Neutrophil (primary cell): Measurements from ENCODE around the gene SF3B5.
"Not testable (repeated sequence)": the region's sequence is repeated elsewhere in the genome, so short reads cannot be mapped to it uniquely, and the experiment has no call there.

ENCODE experiments used
- H3K27ac ChIP-seq: fragments of 200-600 bp; sonication (generic); 2 replicates; pipeline ENCODE4 v1.5.1; 2016; ENCODE audit warnings: mild to moderate bottlenecking, moderate library complexity
- H3K27me3 ChIP-seq: fragments of 200-600 bp; sonication (generic); 2 replicates; pipeline ENCODE4 v1.6.0; 2016; ENCODE audit warnings: mild to moderate bottlenecking
- H3K36me3 ChIP-seq: fragments of 200-600 bp; sonication (generic); 2 replicates; pipeline ENCODE4 v1.5.1; 2017
- H3K4me1 ChIP-seq, 2 experiments: fragments of 200-600 bp in 1 of 2; sonication (generic) in 1 of 2; 1 replicate in 1 of 2; 2 replicates in 1 of 2; pipeline versions ENCODE4 v1.5.1 to v1.6.1; 2013 to 2016; ENCODE audit warnings: low read depth in 1 of 2, low read length in 1 of 2, mild to moderate bottlenecking in 1 of 2, moderate library complexity in 1 of 2; ENCODE audit not compliant: control insufficient read depth in 1 of 2, insufficient read depth in 1 of 2
- H3K4me3 ChIP-seq, 2 experiments: fragments of 200-600 bp in 1 of 2; sonication (generic) in 1 of 2; 1 replicate in 1 of 2; 2 replicates in 1 of 2; pipeline ENCODE4 v1.5.1; 2013 to 2016; ENCODE audit warnings: low read depth in 1 of 2, low read length in 1 of 2, mild to moderate bottlenecking in 1 of 2, moderate library complexity in 1 of 2
- H3K9me3 ChIP-seq: fragments of 200-600 bp; sonication (generic); 2 replicates; pipeline ENCODE4 v1.5.1; 2016
- CTCF ChIP-seq: fragments of 200-600 bp; sonication (generic); IDR thresholded peaks from 2 replicates; pipeline ENCODE4 v1.5.1; 2016; ENCODE audit warnings: antibody characterized with exemption

SF3B5 gene

DNA sequence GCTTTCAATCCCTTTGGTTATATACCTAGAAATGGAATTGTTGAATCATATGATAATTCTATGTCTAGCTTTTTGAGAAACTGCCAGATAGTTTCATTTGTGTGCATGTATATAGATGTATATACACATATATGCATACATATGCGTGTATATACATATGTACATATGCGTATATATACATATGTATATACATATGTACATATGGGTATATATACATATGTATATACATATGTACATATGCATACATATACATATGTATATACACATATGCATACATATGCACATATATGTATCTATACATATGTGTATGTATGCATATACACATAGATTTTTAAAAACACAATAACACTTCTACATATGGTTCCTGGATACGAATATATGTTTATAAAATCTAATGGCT lies 8.4 kb downstream of the SF3B5 start:
- H3K27me3 ChIP-seq: no peaks in the 10 kb centered on the region
- peaks cover 0 to 7% of the 10 kb centered on the region in 2 experiments for H3K4me1 ChIP-seq
- TF ChIP-seq CTCF: no peak
- H3K36me3 ChIP-seq: no peaks in the 10 kb centered on the region
- H3K4me3 ChIP-seq: no peak overlapping the region
- H3K27ac ChIP-seq: no peak overlapping the region
- H3K9me3 ChIP-seq: no peaks in the 10 kb centered on the region

DNA sequence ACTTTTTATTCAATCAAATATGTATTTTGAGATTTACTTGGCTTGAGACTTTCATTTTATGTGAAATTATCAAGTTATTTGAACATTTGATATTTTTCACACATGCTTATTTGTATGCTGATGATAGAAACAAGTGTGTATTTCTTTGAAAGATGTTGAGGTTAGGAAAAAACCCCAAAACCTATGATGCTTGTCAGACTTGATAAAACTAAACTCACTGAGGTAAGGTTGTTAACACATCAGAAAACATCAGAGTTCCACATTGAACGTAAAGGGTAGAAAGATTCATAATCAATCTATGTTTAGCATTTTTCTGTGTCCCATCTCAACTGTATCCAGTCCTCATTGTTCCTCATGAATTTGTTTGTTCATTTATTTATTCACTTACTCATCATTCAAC lies 12.2 kb downstream of the SF3B5 start:
- Histone ChIP-seq H3K9me3 (no peaks in the 10 kb centered on the region), H3K4me1 (peaks cover 0 to 7% of the 10 kb centered on the region in 2 experiments), H3K27ac (no peak overlapping the region), H3K36me3 (no peaks in the 10 kb centered on the region), H3K4me3 (no peak overlapping the region), H3K27me3 (no peaks in the 10 kb centered on the region)
- TF ChIP-seq CTCF: no peak

DNA sequence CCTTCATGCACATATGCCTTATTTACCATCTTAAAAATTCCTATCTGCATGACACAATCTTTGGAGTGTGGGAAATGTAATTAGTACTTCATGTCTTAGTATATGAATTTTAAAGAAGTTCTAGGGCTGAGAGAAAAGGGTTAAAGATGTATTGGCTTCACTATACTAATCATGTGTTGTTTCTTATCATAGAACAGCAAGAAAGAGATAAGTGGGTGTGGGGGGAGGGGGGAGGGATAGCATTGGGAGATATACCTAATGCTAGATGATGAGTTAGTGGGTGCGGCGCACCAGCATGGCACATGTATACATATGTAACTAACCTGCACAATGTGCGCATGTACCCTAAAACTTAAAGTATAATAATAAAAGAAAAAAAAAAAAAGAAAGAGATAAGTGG lies 13.0 kb downstream of the SF3B5 start:
- H3K36me3 ChIP-seq, H3K4me3 ChIP-seq, H3K27ac ChIP-seq, H3K27me3 ChIP-seq, H3K9me3 ChIP-seq, H3K4me1 ChIP-seq: not testable (repeated sequence)

GRCh38 chr6:144077871-144078270 lies 17.5 kb downstream of the SF3B5 start:
- Histone ChIP-seq H3K27ac (no peak overlapping the region), H3K4me1 (no peaks in the 10 kb centered on the region), H3K27me3 (no peaks in the 10 kb centered on the region), H3K36me3 (no peaks in the 10 kb centered on the region), H3K9me3 (no peaks in the 10 kb centered on the region), H3K4me3 (no peak overlapping the region)
- TF ChIP-seq CTCF: no peak

GRCh38 chr6:144075875-144076274 lies 19.5 kb downstream of the SF3B5 start:
- TF ChIP-seq CTCF: no peak
- no peak overlapping the region for H3K27ac ChIP-seq
- H3K27me3 ChIP-seq: no peaks in the 10 kb centered on the region
- no peaks in the 10 kb centered on the region for H3K36me3 ChIP-seq
- no peak overlapping the region for H3K4me3 ChIP-seq
- no peaks in the 10 kb centered on the region for H3K9me3 ChIP-seq
- no peaks in the 10 kb centered on the region for H3K4me1 ChIP-seq

DNA sequence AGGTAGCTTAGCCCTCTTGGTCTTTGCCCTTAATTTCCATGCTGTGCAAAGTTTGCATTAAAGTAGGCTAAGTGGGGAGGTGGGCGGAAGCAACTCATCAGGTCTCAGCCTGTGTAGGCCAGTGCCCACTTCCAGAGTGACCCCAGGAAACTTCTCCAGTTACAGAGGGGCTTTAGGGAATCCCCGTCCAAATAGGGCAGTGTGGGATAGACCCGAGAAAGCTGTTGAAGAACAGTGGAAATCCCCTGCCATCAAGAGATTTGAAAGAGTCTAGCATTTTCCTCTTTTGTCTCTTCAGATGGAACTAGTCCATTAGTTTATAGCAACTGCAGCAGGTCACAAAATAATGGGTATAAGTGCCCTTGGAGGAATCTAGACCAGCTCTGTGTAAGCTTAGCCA lies 20.2 kb downstream of the SF3B5 start:
- H3K4me1 ChIP-seq: no peaks in the 10 kb centered on the region
- H3K4me3 ChIP-seq: no peak overlapping the region

More for the DNA sequence above, 20.2 kb downstream of the SF3B5 start:
- Histone ChIP-seq H3K27ac (no peak overlapping the region), H3K36me3 (no peaks in the 10 kb centered on the region), H3K27me3 (no peaks in the 10 kb centered on the region), H3K9me3 (no peaks in the 10 kb centered on the region)
- TF ChIP-seq CTCF: no peak
